Caco-2 (cell line): ENCODE results near the gene ATP8B1. TPM values are rescaled to one million over a fixed set of nuclear protein-coding genes. Genes with fewer than 3 reads are reported as not detected.

Experiments used
- BruUV-seq: library from RNA; stranded (reverse); fragments of 400-500 nt; replicated peaks from 2 replicates; lab custom pipeline; 2021; lab: Mats Ljungman, UMichigan
- CTCF ChIA-PET: fragments of 300-600 bp; sonication (Branson Sonifier 250); formaldehyde crosslinking; loops from one replicate; lab custom pipeline; 2022; ENCODE audit warnings: antibody characterized with exemption; lab: Charles Lee
- POLR2A ChIA-PET: fragments of 300-600 bp; sonication (Branson Sonifier 250); formaldehyde crosslinking; loops from one replicate; lab custom pipeline; 2022; ENCODE audit warnings: antibody characterized with exemption; lab: Charles Lee
- DNase-seq, 2 experiments: peaks; one replicate each; pipeline versions ENCODE4 v3.0.0 to v3.0.0-alpha.2; 2020 to 2022
- H3K27me3 ChIP-seq: replicated peaks from 2 replicates; pipeline ENCODE4 v1.6.0; 2011; ENCODE audit warnings: low read length; ENCODE audit not compliant: control insufficient read depth, insufficient read depth
- H3K36me3 ChIP-seq: 2 replicates; pipeline ENCODE4 v1.5.1; 2011; ENCODE audit warnings: low read length; ENCODE audit not compliant: control insufficient read depth, insufficient read depth
- H3K4me1 ChIP-seq: fragments of 250-450 bp; sonication (Bioruptor Pico); 2 replicates; pipeline ENCODE4 v1.5.1; 2020; ENCODE audit warnings: mild to moderate bottlenecking
- H3K4me3 ChIP-seq: 2 replicates; pipeline ENCODE4 v1.5.1; 2011; ENCODE audit warnings: low read depth, mild to moderate bottlenecking, control low read depth, low read length
- H3K9me3 ChIP-seq: fragments of 250-450 bp; sonication (Bioruptor Pico); 2 replicates; pipeline ENCODE4 v1.5.1; 2020; ENCODE audit warnings: mild to moderate bottlenecking, moderate library complexity
- H3K27ac Mint-ChIP-seq: one replicate; pipeline ENCODE4 v1.8.0; 2022; ENCODE audit warnings: mixed read lengths; ENCODE audit not compliant: unreplicated experiment
- H3K27me3 Mint-ChIP-seq: one replicate; pipeline ENCODE4 v1.8.0; 2022; ENCODE audit warnings: mixed read lengths; ENCODE audit not compliant: insufficient read depth, unreplicated experiment
- H3K36me3 Mint-ChIP-seq: one replicate; pipeline ENCODE4 v1.8.0; 2022; ENCODE audit warnings: mild to moderate bottlenecking, mixed read lengths; ENCODE audit not compliant: insufficient read depth, unreplicated experiment
- H3K4me1 Mint-ChIP-seq: one replicate; pipeline ENCODE4 v1.8.0; 2022; ENCODE audit warnings: low read depth, mixed read lengths; ENCODE audit not compliant: unreplicated experiment
- H3K4me3 Mint-ChIP-seq: one replicate; pipeline ENCODE4 v1.8.0; 2022; ENCODE audit warnings: mild to moderate bottlenecking, moderate library complexity, mixed read lengths; ENCODE audit not compliant: unreplicated experiment
- H3K9me3 Mint-ChIP-seq: one replicate; pipeline ENCODE4 v1.8.0; 2022; ENCODE audit warnings: mixed read lengths; ENCODE audit not compliant: unreplicated experiment
- CTCF ChIP-seq, 2 experiments: fragments of 200-600 bp in 1 of 2; IDR thresholded peaks; 1 replicate in 1 of 2; 2 replicates in 1 of 2; pipeline versions ENCODE4 v1.5.1 to v1.8.0; 2011 to 2022; ENCODE audit warnings: antibody characterized with exemption in 1 of 2, control low read depth in 1 of 2, inconsistent platforms in 1 of 2, low read depth in 1 of 2, low read length in 1 of 2, mild to moderate bottlenecking in 1 of 2, moderate library complexity in 1 of 2; ENCODE audit not compliant: insufficient read depth in 1 of 2, severe bottlenecking in 1 of 2, unreplicated experiment in 1 of 2
- intact Hi-C: fragments of 100-400 bp; cut with micrococcal nuclease; formaldehyde crosslinking; loops from one replicate; pipeline ENCODE4 v1.10.0; 2022; ENCODE audit not compliant: unreplicated experiment
- total RNA-seq: library from RNA; stranded (reverse); gene quantifications from 2 replicates; pipeline ENCODE4 v1.2.3, GENCODE V29; 2022

Gene ATP8B1
- total RNA-seq, 1 experiment from 2014 or later = 31.6 TPM

GRCh38 chr18:57819671-57820460, 16.8 kb upstream of the ATP8B1 start:
- no peak for TF ChIP-seq CTCF (IDR thresholded peaks at IDR 0.05; ENCODE audit: insufficient read depth in 1 of 2, low read depth in 1 of 2, low read length in 1 of 2, severe bottlenecking in 1 of 2, unreplicated experiment in 1 of 2)
- H3K9me3 ChIP-seq = no peaks in the 10 kb centered on the region
- DNase-seq = no peak

GRCh38 chr18:57819119-57819518, 16.0 kb upstream of the ATP8B1 start:
- no peaks in the 10 kb centered on the region for H3K36me3 Mint-ChIP-seq
- no peak overlapping the region for H3K4me3 Mint-ChIP-seq
- no peaks in the 10 kb centered on the region for H3K4me1 Mint-ChIP-seq
- no peak overlapping the region for H3K27ac Mint-ChIP-seq
- intact Hi-C loops = no loop called here
- H3K27me3 Mint-ChIP-seq = no peaks in the 10 kb centered on the region
- BruUV-seq = no TSS peak
- POLR2A ChIA-PET = no interaction called here
- Histone ChIP-seq H3K36me3 (no peaks in the 10 kb centered on the region), H3K4me3 (no peak overlapping the region), H3K4me1 (no peaks in the 10 kb centered on the region), H3K9me3 (no peaks in the 10 kb centered on the region), H3K27me3 (no peaks in the 10 kb centered on the region)
- H3K9me3 Mint-ChIP-seq = no peaks in the 10 kb centered on the region
- CTCF ChIA-PET = no interaction called here
- TF ChIP-seq CTCF (IDR thresholded peaks at IDR 0.05; ENCODE audit: insufficient read depth in 1 of 2, low read depth in 1 of 2, low read length in 1 of 2, severe bottlenecking in 1 of 2, unreplicated experiment in 1 of 2) = no peak
- no peak for DNase-seq

More at GRCh38 chr18:57819671-57820460, 16.8 kb upstream of the ATP8B1 start:
- POLR2A ChIA-PET = no interaction called here
- Histone ChIP-seq H3K36me3 (no peaks in the 10 kb centered on the region), H3K27me3 (no peaks in the 10 kb centered on the region), H3K4me3 (no peak overlapping the region), H3K4me1 (no peaks in the 10 kb centered on the region)
- Mint-ChIP-seq H3K27ac (no peak overlapping the region), H3K4me3 (no peak overlapping the region), H3K9me3 (no peaks in the 10 kb centered on the region), H3K36me3 (no peaks in the 10 kb centered on the region), H3K4me1 (no peaks in the 10 kb centered on the region), H3K27me3 (no peaks in the 10 kb centered on the region)
- intact Hi-C loops = no loop called here
- CTCF ChIA-PET = no interaction called here
- no TSS peak for BruUV-seq

GRCh38 chr18:57816208-57816954, 13.3 kb upstream of the ATP8B1 start:
- intact Hi-C loops = no loop called here
- no peaks in the 10 kb centered on the region for H3K27me3 ChIP-seq
- no TSS peak for BruUV-seq
- POLR2A ChIA-PET = interaction anchor here (0.6 kb wide), 1 partner anchor 13 kb away, joined by 3 read pairs; no protein-coding TSS in a partner anchor
- Mint-ChIP-seq H3K9me3 (peaks cover 5% of the 10 kb centered on the region), H3K36me3 (no peaks in the 10 kb centered on the region), H3K4me3 (no peak overlapping the region), H3K27me3 (no peaks in the 10 kb centered on the region), H3K27ac (no peak overlapping the region), H3K4me1 (peaks cover 4% of the 10 kb centered on the region)
- no peak overlapping the region for H3K4me3 ChIP-seq
- CTCF ChIA-PET = no interaction called here
- no peak for DNase-seq
- no peak for TF ChIP-seq CTCF (IDR thresholded peaks at IDR 0.05; ENCODE audit: insufficient read depth in 1 of 2, low read depth in 1 of 2, low read length in 1 of 2, severe bottlenecking in 1 of 2, unreplicated experiment in 1 of 2)
- peaks cover 4% of the 10 kb centered on the region; the same call in 1 of the 2 replicates for H3K9me3 ChIP-seq
- H3K4me1 ChIP-seq = peaks cover 5% of the 10 kb centered on the region; the same call in 1 of the 2 replicates
- no peaks in the 10 kb centered on the region for H3K36me3 ChIP-seq
